Measurements from ENCODE around the gene BUB1. TPM values are rescaled to one million over a fixed set of nuclear protein-coding genes. Genes with fewer than 3 reads are reported as not detected.

Gene BUB1
- total RNA-seq, 1 donor = 4.7 TPM

DNA sequence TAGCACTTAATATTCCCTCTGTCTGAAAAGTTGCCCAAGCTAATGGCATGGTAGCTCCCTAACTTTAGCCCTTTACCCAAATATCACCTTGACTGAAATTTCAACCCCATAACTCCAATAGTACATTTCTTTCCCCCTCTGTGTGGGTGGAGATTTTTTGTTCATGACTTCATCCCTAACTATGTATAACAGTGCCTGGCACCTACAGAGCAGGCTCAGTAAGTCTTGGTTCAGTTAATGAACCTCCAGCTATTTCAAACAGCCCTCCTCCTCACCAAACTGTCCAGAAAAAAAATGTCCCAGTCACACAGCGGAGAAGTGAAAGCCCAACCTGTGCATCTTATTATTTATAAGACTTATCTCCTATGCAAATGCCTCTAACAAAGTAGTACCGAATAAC, 18.6 kb downstream of the BUB1 start:
- no peak overlapping the region for H3K4me3 ChIP-seq (ENCODE audit: insufficient read depth, low read length)
- peaks cover 39% of the 10 kb centered on the region for H3K36me3 ChIP-seq (ENCODE audit: insufficient read depth, low read length)
- TF ChIP-seq, protein P1, sequence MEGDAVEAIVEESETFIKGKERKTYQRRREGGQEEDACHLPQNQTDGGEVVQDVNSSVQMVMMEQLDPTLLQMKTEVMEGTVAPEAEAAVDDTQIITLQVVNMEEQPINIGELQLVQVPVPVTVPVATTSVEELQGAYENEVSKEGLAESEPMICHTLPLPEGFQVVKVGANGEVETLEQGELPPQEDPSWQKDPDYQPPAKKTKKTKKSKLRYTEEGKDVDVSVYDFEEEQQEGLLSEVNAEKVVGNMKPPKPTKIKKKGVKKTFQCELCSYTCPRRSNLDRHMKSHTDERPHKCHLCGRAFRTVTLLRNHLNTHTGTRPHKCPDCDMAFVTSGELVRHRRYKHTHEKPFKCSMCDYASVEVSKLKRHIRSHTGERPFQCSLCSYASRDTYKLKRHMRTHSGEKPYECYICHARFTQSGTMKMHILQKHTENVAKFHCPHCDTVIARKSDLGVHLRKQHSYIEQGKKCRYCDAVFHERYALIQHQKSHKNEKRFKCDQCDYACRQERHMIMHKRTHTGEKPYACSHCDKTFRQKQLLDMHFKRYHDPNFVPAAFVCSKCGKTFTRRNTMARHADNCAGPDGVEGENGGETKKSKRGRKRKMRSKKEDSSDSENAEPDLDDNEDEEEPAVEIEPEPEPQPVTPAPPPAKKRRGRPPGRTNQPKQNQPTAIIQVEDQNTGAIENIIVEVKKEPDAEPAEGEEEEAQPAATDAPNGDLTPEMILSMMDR (IDR thresholded peaks at IDR 0.05; ENCODE audit: extremely low read depth, low read depth, low read length) = no peak
- H2AFZ ChIP-seq (ENCODE audit: low read length) = peak overlapping the region; percentile 3
- H3K27me3 ChIP-seq (ENCODE audit: insufficient read depth, low read length) = no peaks in the 10 kb centered on the region
- H3K27ac ChIP-seq (ENCODE audit: low read depth, low read length) = peak overlapping the region; percentile 20
- H3K4me1 ChIP-seq (ENCODE audit: insufficient read depth, low read length) = peaks cover 19% of the 10 kb centered on the region
- no peak for DNase-seq (ENCODE audit: insufficient read length, low spot score, missing footprints)
- no peaks in the 10 kb centered on the region for H3K9me3 ChIP-seq (ENCODE audit: low read depth, low read length)
- H3K79me2 ChIP-seq (ENCODE audit: insufficient read depth, low read length) = peaks cover 9% of the 10 kb centered on the region
- no peaks in the 10 kb centered on the region for H4K20me1 ChIP-seq (ENCODE audit: insufficient read depth, low read length)
- no peak overlapping the region for H3K4me2 ChIP-seq (ENCODE audit: insufficient read depth, low read length)

DNA sequence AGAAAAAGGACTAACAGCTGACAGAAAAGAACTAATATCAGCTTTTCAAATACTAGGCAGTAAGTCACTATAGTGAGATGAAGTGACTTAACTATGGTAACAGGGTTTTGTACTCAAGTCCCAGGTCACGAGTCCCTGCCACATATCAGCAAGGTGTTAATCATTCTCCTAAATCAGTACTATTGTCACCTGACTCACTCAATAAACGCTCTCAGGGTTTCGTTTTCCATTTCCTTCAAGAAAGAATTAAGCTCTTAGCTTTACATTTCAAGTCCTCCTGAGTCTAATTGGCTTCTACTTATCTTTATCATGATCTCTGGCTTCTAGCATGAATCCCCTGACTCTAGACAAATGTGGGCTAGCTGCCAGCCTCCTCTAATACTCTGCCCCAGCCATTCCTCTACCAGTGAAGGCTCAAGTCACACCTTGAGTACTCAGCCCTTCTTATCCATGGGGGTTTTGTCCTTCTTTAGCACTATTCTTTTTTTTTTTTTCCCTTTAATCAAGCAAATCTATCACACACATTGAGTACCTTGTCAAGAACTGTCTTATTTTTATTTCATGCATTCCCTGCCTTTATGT, 20.0 kb downstream of the BUB1 start:
- H3K27ac ChIP-seq (ENCODE audit: low read depth, low read length) = no peak overlapping the region
- H3K4me2 ChIP-seq (ENCODE audit: insufficient read depth, low read length) = no peak overlapping the region
- no peaks in the 10 kb centered on the region for H3K27me3 ChIP-seq (ENCODE audit: insufficient read depth, low read length)
- no peak for DNase-seq (ENCODE audit: insufficient read length, low spot score, missing footprints)
- H3K79me2 ChIP-seq (ENCODE audit: insufficient read depth, low read length) = peaks cover 2% of the 10 kb centered on the region
- peaks cover 19% of the 10 kb centered on the region for H3K4me1 ChIP-seq (ENCODE audit: insufficient read depth, low read length)
- H4K20me1 ChIP-seq (ENCODE audit: insufficient read depth, low read length) = no peaks in the 10 kb centered on the region
- no peak overlapping the region for H3K4me3 ChIP-seq (ENCODE audit: insufficient read depth, low read length)
- peak overlapping the region; percentile 28 for H2AFZ ChIP-seq (ENCODE audit: low read length)
- no peaks in the 10 kb centered on the region for H3K9me3 ChIP-seq (ENCODE audit: low read depth, low read length)
- H3K36me3 ChIP-seq (ENCODE audit: insufficient read depth, low read length) = peaks cover 54% of the 10 kb centered on the region
- TF ChIP-seq, protein P1 (IDR thresholded peaks at IDR 0.05; ENCODE audit: extremely low read depth, low read depth, low read length) = no peak

DNA sequence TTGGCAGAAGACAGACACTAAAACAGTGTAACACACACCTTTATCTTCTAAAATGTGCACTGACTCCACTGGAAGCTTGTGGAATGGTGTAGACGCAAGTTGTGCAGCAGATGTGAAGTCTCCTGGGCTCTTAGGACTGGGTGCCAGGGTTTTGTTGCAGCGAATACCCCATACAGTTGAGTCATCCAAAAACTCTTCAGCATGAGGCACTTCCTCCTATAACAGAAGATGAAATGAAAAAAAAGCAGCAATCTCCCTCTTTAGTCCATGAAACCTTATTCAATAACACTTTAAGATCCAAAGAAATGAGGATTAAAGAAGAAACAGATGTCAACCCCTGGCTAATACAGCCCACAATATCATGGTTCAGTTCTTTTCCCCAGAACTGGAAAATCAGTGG, 22.2 kb downstream of the BUB1 start:
- peaks cover 14% of the 10 kb centered on the region for H3K4me1 ChIP-seq (ENCODE audit: insufficient read depth, low read length)
- H3K4me2 ChIP-seq (ENCODE audit: insufficient read depth, low read length) = peak overlapping the region; percentile 33
- no peaks in the 10 kb centered on the region for H3K27me3 ChIP-seq (ENCODE audit: insufficient read depth, low read length)
- H4K20me1 ChIP-seq (ENCODE audit: insufficient read depth, low read length) = no peaks in the 10 kb centered on the region
- peaks cover 64% of the 10 kb centered on the region for H3K36me3 ChIP-seq (ENCODE audit: insufficient read depth, low read length)
- TF ChIP-seq, protein P1 (IDR thresholded peaks at IDR 0.05; ENCODE audit: extremely low read depth, low read depth, low read length) = no peak
- H3K79me2 ChIP-seq (ENCODE audit: insufficient read depth, low read length) = no peaks in the 10 kb centered on the region
- peak overlapping the region; percentile 6 for H3K27ac ChIP-seq (ENCODE audit: low read depth, low read length)
- DNase-seq (ENCODE audit: insufficient read length, low spot score, missing footprints) = no peak
- H3K9me3 ChIP-seq (ENCODE audit: low read depth, low read length) = no peaks in the 10 kb centered on the region
- peak overlapping the region; percentile 63 for H2AFZ ChIP-seq (ENCODE audit: low read length)
- no peak overlapping the region for H3K4me3 ChIP-seq (ENCODE audit: insufficient read depth, low read length)

DNA sequence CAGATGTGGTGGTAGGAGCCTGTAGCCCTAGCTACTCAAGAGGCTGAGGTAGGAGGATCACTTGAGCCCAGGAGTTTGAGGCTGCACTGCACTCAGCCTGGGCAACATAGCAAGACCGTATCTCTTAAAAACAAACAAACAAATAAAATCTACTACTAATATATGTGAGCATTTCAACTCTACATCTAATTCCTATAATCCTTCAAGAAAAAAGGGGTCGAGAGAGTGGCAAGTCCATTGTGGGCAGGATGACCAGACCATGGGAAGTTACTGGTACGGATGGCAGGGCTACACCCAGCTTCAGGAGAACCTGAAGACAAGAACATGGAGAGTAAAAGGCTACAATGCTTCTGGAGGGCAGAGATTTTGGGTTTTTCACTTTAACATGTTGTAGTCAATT, 24.0 kb downstream of the BUB1 start:
- H3K79me2 ChIP-seq (ENCODE audit: insufficient read depth, low read length) = no peaks in the 10 kb centered on the region
- no peak overlapping the region for H2AFZ ChIP-seq (ENCODE audit: low read length)
- no peaks in the 10 kb centered on the region for H3K27me3 ChIP-seq (ENCODE audit: insufficient read depth, low read length)
- H4K20me1 ChIP-seq (ENCODE audit: insufficient read depth, low read length) = no peaks in the 10 kb centered on the region
- no peak overlapping the region for H3K4me3 ChIP-seq (ENCODE audit: insufficient read depth, low read length)
- TF ChIP-seq, protein P1 (IDR thresholded peaks at IDR 0.05; ENCODE audit: extremely low read depth, low read depth, low read length) = no peak
- H3K9me3 ChIP-seq (ENCODE audit: low read depth, low read length) = no peaks in the 10 kb centered on the region
- peaks cover 63% of the 10 kb centered on the region for H3K36me3 ChIP-seq (ENCODE audit: insufficient read depth, low read length)
- H3K4me1 ChIP-seq (ENCODE audit: insufficient read depth, low read length) = peaks cover 5% of the 10 kb centered on the region
- H3K4me2 ChIP-seq (ENCODE audit: insufficient read depth, low read length) = no peak overlapping the region
- DNase-seq (ENCODE audit: insufficient read length, low spot score, missing footprints) = no peak
- H3K27ac ChIP-seq (ENCODE audit: low read depth, low read length) = no peak overlapping the region

Data from osteoblast (primary cell).